GM12865 (cell line): ENCODE measurements around the gene POLR2C.

Experiments used
- DNase-seq: peaks from one replicate; pipeline ENCODE4 v3.0.0; 2010; ENCODE audit warnings: low read depth
- H3K4me3 ChIP-seq: 2 replicates; pipeline ENCODE4 v1.5.1; 2011; ENCODE audit warnings: mild to moderate bottlenecking, low read depth, low read length, control low read depth
- TF ChIP-seq, protein P1 (sequence below): IDR thresholded peaks from 2 replicates; pipeline ENCODE4 v1.5.1; 2011; ENCODE audit warnings: low read length, control low read depth, low read depth, inconsistent platforms; ENCODE audit not compliant: insufficient read depth; ENCODE audit errors: missing control alignments

POLR2C gene

DNA sequence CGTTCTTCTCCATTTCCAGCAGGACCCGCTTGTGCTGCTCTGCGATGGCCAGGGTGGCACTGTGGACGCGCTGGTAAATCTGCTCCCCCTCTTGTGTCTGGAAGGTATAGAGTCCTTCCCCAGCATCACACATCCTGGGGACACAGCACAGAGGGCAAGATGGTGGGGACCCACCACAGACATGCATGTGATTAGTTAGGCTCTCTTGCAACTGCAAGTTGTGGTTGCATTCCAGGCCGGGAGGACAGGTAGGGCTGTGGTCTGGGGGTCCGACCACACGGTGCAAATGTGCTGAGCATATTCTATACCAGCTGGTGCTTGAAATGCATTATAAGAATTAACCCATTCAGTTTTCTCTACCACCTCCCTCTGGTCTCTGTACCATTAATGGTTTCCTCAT is 11.4 kb downstream of the POLR2C start:
- DNase-seq = no peak
- TF ChIP-seq, protein P1, sequence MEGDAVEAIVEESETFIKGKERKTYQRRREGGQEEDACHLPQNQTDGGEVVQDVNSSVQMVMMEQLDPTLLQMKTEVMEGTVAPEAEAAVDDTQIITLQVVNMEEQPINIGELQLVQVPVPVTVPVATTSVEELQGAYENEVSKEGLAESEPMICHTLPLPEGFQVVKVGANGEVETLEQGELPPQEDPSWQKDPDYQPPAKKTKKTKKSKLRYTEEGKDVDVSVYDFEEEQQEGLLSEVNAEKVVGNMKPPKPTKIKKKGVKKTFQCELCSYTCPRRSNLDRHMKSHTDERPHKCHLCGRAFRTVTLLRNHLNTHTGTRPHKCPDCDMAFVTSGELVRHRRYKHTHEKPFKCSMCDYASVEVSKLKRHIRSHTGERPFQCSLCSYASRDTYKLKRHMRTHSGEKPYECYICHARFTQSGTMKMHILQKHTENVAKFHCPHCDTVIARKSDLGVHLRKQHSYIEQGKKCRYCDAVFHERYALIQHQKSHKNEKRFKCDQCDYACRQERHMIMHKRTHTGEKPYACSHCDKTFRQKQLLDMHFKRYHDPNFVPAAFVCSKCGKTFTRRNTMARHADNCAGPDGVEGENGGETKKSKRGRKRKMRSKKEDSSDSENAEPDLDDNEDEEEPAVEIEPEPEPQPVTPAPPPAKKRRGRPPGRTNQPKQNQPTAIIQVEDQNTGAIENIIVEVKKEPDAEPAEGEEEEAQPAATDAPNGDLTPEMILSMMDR = no peak
- no peak overlapping the region for H3K4me3 ChIP-seq

DNA sequence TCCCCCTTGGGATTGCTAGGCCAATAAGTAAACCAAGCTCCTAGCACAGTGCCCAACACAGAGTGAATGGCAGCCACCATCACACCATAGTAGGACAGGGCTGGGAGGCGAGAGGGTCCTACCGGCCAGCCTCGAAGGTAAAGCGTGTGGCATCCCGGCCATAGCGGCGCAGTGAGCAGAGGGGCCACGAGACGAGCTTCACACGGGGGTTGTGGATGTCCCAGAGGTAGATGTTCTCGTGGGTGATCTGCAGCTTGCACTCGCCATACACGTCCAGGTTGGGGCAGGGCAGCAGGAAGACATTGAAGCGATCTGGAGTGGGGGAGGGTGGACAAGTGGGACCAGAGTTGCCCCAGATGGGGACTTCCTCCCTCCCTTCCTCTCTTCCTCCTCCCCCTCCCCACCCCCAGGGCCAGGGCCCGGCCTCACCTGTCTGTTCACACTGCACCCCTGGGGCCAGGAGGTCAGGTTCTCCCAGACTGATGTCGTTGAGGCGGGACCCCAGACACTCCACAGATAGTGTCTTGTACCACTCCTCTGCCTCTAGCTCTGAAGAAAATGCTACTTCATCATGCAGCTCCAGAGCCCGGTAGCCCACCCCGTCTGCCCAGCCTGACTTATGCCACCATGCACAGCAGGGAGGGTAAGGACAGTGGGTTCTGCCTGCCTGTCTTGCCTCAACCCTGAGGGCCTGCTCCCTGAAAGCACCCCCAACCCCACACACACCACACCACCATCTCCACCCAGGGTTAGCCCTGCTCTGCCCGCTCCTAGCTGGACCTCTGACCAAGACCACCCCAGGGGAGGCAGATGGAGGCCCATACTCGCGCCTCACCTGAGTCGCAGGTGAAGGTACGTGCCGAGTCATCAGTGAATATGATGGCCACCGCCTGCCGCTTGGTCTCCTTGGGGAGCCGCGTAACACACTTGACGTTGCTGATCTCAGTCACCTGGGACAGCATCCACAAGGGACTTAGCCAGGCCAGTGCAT is 12.5 kb downstream of the POLR2C start:
- TF ChIP-seq, protein P1 = no peak
- no peak for DNase-seq
- H3K4me3 ChIP-seq = no peak overlapping the region

DNA sequence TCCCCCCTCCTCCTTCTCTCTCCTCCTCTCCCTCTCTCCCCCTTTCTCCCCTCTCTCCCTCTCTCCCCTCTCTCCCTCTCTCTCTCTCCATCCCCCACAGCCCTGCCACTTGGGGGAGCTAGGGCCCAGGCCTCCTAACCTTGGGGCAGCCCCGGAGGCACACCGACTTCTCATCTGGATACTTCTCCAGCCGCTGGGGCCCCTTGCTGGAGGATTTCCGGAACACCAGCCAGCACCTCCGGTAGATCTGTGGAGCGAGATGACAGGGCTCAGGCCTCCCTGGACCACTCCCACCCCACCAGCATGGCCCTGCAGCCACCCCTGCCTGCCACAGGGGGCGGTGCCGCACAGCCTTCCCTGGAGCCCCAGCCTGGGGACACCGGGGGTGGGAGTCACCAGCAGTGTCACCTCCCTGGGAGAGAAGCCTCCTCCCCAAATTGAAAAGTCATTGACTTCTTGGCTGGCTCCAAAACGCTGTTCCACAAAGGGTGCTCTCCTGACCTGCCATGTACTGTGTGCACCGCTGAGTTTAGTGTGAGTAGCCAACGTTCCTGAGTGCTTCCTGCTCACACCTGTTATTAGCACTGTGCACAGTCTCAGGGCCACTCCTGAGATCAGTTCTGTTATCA is 13.3 kb downstream of the POLR2C start:
- H3K4me3 ChIP-seq = no peak overlapping the region; the same call in 1 of the 2 replicates
- TF ChIP-seq, protein P1 = peak; percentile 82
- peak; percentile 88 for DNase-seq

DNA sequence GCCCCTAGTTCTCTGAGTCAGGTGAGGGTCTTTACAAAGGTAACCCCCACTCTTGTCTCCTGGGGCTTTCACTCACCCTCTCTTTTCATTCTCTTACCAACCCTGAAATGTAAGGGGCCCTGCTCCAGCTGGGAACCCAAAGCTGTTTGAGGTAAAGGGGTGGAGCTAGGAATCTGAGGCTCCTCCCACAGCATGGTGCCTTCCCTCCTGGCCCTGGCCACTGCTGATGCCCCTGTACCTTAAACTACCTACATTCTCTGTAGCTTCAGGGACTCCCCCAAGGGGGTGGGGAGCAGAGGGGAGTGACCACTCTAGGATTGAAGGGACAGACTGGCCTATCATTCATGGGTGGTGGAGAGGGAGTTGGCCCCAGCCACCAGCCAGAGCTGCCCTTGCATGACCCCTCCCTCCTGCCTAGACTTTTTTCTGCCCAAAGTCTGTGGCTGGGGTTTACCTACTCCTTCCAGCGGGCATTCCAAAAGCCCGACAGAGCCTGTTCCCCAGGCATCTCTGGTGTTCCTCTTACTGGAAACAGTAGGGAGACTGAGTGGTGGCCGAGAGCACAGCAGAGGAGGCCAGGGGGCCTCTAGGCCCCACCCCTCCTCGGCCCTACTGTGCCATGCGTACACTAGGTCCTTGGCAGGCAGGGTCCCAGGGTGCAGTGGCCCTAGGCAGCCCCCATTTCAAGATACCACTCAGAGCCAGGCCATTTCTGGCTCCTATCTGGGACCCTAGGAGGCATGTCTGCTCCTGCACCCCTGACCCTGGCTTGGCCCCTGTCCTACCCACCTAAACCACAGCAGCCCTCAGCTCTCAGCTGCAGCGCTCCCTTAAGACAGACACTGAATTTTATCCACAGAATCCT is 14.3 kb downstream of the POLR2C start:
- H3K4me3 ChIP-seq = no peak overlapping the region
- no peak for DNase-seq
- TF ChIP-seq, protein P1 = no peak

DNA sequence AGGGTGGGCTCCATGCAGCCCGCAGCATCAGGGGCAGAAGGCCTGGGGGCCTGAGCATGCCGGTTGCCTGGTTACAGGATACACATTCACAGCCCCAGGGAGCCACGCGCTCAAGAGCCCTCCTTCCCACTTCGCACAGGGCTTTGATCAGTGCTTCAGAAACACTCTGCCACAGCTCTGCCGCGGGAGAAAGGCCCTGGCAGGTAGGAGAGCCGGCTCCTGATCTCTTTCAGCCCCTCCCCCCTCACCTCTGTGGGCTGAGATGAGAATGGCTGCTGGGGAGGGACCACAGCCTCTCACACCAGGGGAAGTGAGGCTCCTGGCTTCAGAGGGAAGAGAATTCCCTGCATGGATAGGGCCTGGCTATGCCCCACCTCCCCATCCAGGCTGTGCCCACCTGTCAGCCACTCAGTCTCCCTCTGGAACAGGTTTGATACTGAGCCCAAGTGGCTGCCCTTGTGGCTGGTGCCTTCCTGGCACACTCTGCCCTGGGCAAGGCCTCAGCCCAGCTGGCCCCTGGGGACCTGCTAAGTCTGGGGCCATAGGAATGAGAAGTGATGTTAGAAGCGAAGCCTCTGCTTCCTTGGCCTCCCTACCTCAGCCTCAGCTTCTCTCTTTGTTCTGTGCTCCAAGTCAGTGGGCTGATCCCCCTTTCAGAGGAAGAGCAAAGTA is 15.2 kb downstream of the POLR2C start:
- H3K4me3 ChIP-seq = no peak overlapping the region
- TF ChIP-seq, protein P1 = no peak
- DNase-seq = no peak
